ENCODE results near the gene STRAP.

GRCh38 chr12:15931590-15932053, 49.4 kb downstream of the STRAP start:
- TF ChIP-seq, protein P1, sequence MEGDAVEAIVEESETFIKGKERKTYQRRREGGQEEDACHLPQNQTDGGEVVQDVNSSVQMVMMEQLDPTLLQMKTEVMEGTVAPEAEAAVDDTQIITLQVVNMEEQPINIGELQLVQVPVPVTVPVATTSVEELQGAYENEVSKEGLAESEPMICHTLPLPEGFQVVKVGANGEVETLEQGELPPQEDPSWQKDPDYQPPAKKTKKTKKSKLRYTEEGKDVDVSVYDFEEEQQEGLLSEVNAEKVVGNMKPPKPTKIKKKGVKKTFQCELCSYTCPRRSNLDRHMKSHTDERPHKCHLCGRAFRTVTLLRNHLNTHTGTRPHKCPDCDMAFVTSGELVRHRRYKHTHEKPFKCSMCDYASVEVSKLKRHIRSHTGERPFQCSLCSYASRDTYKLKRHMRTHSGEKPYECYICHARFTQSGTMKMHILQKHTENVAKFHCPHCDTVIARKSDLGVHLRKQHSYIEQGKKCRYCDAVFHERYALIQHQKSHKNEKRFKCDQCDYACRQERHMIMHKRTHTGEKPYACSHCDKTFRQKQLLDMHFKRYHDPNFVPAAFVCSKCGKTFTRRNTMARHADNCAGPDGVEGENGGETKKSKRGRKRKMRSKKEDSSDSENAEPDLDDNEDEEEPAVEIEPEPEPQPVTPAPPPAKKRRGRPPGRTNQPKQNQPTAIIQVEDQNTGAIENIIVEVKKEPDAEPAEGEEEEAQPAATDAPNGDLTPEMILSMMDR (conservative IDR thresholded peaks at IDR 0.05; ENCODE audit: low read depth in 2 of 2): peak; percentile 36 to 47; a peak in 3 of 4 replicates
- TF ChIP-seq JUNB (IDR thresholded peaks at IDR 0.05; ENCODE audit: unreplicated experiment) (no peak), EZH2 (IDR thresholded peaks at IDR 0.05; ENCODE audit: low read depth, unreplicated experiment) (no peak), EZH2phosphoT487 (IDR thresholded peaks at IDR 0.05; ENCODE audit: unreplicated experiment) (no peak), ZNF462 (CRISPR knock-in tag; IDR thresholded peaks at IDR 0.05) (no peak), POLR2AphosphoS5 (IDR thresholded peaks at IDR 0.05; ENCODE audit: low read depth) (no peak)
